H9 (cell line): Measurements from ENCODE around the gene CERS4. TPM values are rescaled to one million over a fixed set of nuclear protein-coding genes. Genes with fewer than 3 reads are reported as not detected.

ENCODE experiments used
- DNase-seq: peaks from one replicate; pipeline ENCODE4 v3.0.0-alpha.2; 2017
- H2AFZ ChIP-seq: one replicate; pipeline ENCODE4 v1.6.1; 2013; ENCODE audit warnings: mild to moderate bottlenecking, low read length, control low read depth, moderate library complexity
- H2AK5ac ChIP-seq: 2 replicates; pipeline ENCODE4 v1.6.1; 2013; ENCODE audit warnings: low read length, control low read depth, mixed read lengths; ENCODE audit not compliant: insufficient read length
- H2BK120ac ChIP-seq: one replicate; pipeline ENCODE4 v1.6.1; 2013; ENCODE audit warnings: low read depth, mild to moderate bottlenecking, low read length, control low read depth, inconsistent platforms; ENCODE audit not compliant: poor library complexity, severe bottlenecking
- H2BK12ac ChIP-seq: 2 replicates; pipeline ENCODE4 v1.6.1; 2013; ENCODE audit warnings: low read length, control low read depth, mixed read lengths, low read depth; ENCODE audit not compliant: insufficient read length
- H2BK15ac ChIP-seq: 2 replicates; pipeline ENCODE4 v1.6.1; 2013; ENCODE audit warnings: low read depth, low read length, control low read depth
- H2BK20ac ChIP-seq: one replicate; pipeline ENCODE4 v1.6.1; 2013; ENCODE audit warnings: low read depth, mild to moderate bottlenecking, low read length, control low read depth, inconsistent platforms; ENCODE audit not compliant: poor library complexity, severe bottlenecking
- H2BK5ac ChIP-seq: 2 replicates; pipeline ENCODE4 v1.6.1; 2013; ENCODE audit warnings: low read length, control low read depth, mixed read lengths; ENCODE audit not compliant: insufficient read length
- H3K14ac ChIP-seq: 2 replicates; pipeline ENCODE4 v1.6.1; 2013; ENCODE audit warnings: low read length, control low read depth; ENCODE audit not compliant: insufficient read depth
- H3K18ac ChIP-seq: 2 replicates; pipeline ENCODE4 v1.6.1; 2013; ENCODE audit warnings: low read depth, mild to moderate bottlenecking, mixed read lengths, low read length, control low read depth; ENCODE audit not compliant: insufficient read length
- H3K23ac ChIP-seq: 2 replicates; pipeline ENCODE4 v1.6.1; 2013; ENCODE audit warnings: low read length, control low read depth, mixed read lengths, low read depth; ENCODE audit not compliant: insufficient read length
- H3K23me2 ChIP-seq: 2 replicates; pipeline ENCODE4 v1.6.1; 2013; ENCODE audit warnings: low read depth, mild to moderate bottlenecking, mixed read lengths, low read length, control low read depth; ENCODE audit not compliant: insufficient read length, poor library complexity, severe bottlenecking
- H3K27ac ChIP-seq: 2 replicates; pipeline ENCODE4 v1.5.1; 2013; ENCODE audit warnings: low read length, control low read depth, mixed read lengths, low read depth; ENCODE audit not compliant: insufficient read length
- H3K27me3 ChIP-seq: 2 replicates; pipeline ENCODE4 v1.6.1; 2013; ENCODE audit warnings: low read length, control low read depth, inconsistent platforms; ENCODE audit not compliant: insufficient read depth
- H3K4ac ChIP-seq: 2 replicates; pipeline ENCODE4 v1.6.1; 2013; ENCODE audit warnings: low read depth, mild to moderate bottlenecking, control low read depth, inconsistent platforms, low read length, moderate library complexity
- H3K4me1 ChIP-seq: 2 replicates; pipeline ENCODE4 v1.6.1; 2013; ENCODE audit warnings: low read length, control low read depth, inconsistent platforms; ENCODE audit not compliant: insufficient read depth
- H3K4me2 ChIP-seq: 2 replicates; pipeline ENCODE4 v1.6.1; 2013; ENCODE audit warnings: low read length, control low read depth, mixed read lengths; ENCODE audit not compliant: insufficient read length, insufficient read depth
- H3K56ac ChIP-seq: 2 replicates; pipeline ENCODE4 v1.6.1; 2013; ENCODE audit warnings: low read depth, mild to moderate bottlenecking, mixed read lengths, low read length, control low read depth; ENCODE audit not compliant: insufficient read length
- H3K79me1 ChIP-seq: 2 replicates; pipeline ENCODE4 v1.6.1; 2013; ENCODE audit warnings: low read depth, mild to moderate bottlenecking, moderate library complexity, low read length, control low read depth, inconsistent platforms; ENCODE audit not compliant: insufficient read depth, poor library complexity, severe bottlenecking
- H3K79me2 ChIP-seq: 2 replicates; pipeline ENCODE4 v1.6.1; 2013; ENCODE audit warnings: low read length, control low read depth, inconsistent platforms; ENCODE audit not compliant: insufficient read depth
- H3K9ac ChIP-seq: 2 replicates; pipeline ENCODE4 v1.6.1; 2013; ENCODE audit warnings: low read length, control low read depth, mixed read lengths; ENCODE audit not compliant: insufficient read length; ENCODE audit errors: extremely low read depth
- H3K9me3 ChIP-seq: one replicate; pipeline ENCODE4 v1.6.1; 2013; ENCODE audit warnings: low read depth, low read length, inconsistent platforms; ENCODE audit not compliant: control insufficient read depth
- H3T11ph ChIP-seq: one replicate; pipeline ENCODE4 v1.6.1; 2013; ENCODE audit warnings: mild to moderate bottlenecking, low read length, control low read depth, inconsistent platforms
- H4K20me1 ChIP-seq: one replicate; pipeline ENCODE4 v1.6.1; 2013; ENCODE audit not compliant: control insufficient read depth, insufficient read length, insufficient read depth
- H4K5ac ChIP-seq: 2 replicates; pipeline ENCODE4 v1.6.1; 2013; ENCODE audit warnings: low read depth, mild to moderate bottlenecking, mixed read lengths, low read length, control low read depth; ENCODE audit not compliant: insufficient read length
- H4K8ac ChIP-seq: replicated peaks from 2 replicates; pipeline ENCODE4 v1.6.1; 2013; ENCODE audit warnings: low read length, control low read depth, mixed read lengths, low read depth; ENCODE audit not compliant: insufficient read length
- H4K91ac ChIP-seq: 2 replicates; pipeline ENCODE4 v1.6.1; 2013; ENCODE audit warnings: low read depth, mild to moderate bottlenecking, moderate library complexity, mixed read lengths, low read length, control low read depth; ENCODE audit not compliant: insufficient read length
- H3K27ac Mint-ChIP-seq, 3 experiments: 2 replicates in 2 of 3; 3 replicates in 1 of 3; pipeline ENCODE4 v1.8.0; 2020 to 2021; ENCODE audit warnings: mixed read lengths in 3 of 3, mild to moderate bottlenecking in 1 of 3, moderate library complexity in 1 of 3
- H3K27me3 Mint-ChIP-seq: 2 replicates; pipeline ENCODE4 v1.8.0; 2021; ENCODE audit warnings: low read depth, mild to moderate bottlenecking, moderate library complexity, mixed read lengths
- H3K36me3 Mint-ChIP-seq, 3 experiments: 2 replicates in 2 of 3; 3 replicates in 1 of 3; pipeline ENCODE4 v1.8.0; 2020 to 2021; ENCODE audit warnings: low read depth in 3 of 3, mixed read lengths in 3 of 3; ENCODE audit not compliant: insufficient read depth in 1 of 3
- H3K4me1 Mint-ChIP-seq, 2 experiments: 2 replicates each; pipeline ENCODE4 v1.8.0; 2020; ENCODE audit warnings: mixed read lengths in 2 of 2
- H3K4me3 Mint-ChIP-seq, 2 experiments: 2 replicates in 1 of 2; 3 replicates in 1 of 2; pipeline ENCODE4 v1.8.0; 2020 to 2021; ENCODE audit warnings: mild to moderate bottlenecking in 2 of 2, mixed read lengths in 2 of 2, moderate library complexity in 1 of 2
- H3K9me3 Mint-ChIP-seq, 2 experiments: 2 replicates in 1 of 2; 3 replicates in 1 of 2; pipeline ENCODE4 v1.8.0; 2020; ENCODE audit warnings: mild to moderate bottlenecking in 2 of 2, mixed read lengths in 2 of 2, moderate library complexity in 1 of 2
- WGBS: extraction: QIAGEN DNeasy Blood & Tissue Kit; methylation state at CpG from one replicate; pipeline ENCODE4 v1.1.7; 2013; ENCODE audit warnings: missing lambda C conversion rate, low lambda C conversion rate, mixed read lengths; ENCODE audit not compliant: insufficient read length; ENCODE audit errors: extremely low coverage; 5-methylcytosine and 5-hydroxymethylcytosine counted together
- total RNA-seq: library from RNA; stranded (reverse); gene quantifications from 2 replicates; pipeline ENCODE4 v1.2.1, GENCODE V29; 2021
- TF ChIP-seq, protein P1 (sequence below): fragments of 200-600 bp; sonication (generic); conservative IDR thresholded peaks from 3 replicates; pipeline ENCODE4 v1.8.0; 2021; ENCODE audit warnings: antibody characterized with exemption, mild to moderate bottlenecking

CERS4 gene
- total RNA-seq, 1 experiment from 2014 or later: 62.6 TPM

DNA sequence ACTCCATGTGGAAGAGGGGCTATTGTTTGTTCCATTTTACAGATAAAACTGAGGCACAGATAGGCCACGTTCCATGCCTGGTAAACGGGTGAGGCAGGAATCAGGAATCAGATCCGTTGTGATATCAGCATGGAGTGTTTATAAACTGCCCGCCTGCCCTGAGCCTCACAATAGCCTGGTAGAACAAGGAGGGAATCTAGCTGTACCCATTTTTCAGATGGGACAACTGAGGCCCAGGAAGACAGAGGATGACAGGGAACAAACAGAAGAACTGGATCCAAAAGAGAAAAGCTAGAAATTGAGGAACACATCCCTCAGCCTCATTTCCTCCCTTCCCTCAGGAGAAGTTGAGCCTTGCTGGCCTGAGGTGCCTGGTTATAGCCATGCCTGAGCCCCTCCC is 32.5 kb downstream of the CERS4 start:
- H3K23me2 ChIP-seq: no peaks in the 10 kb centered on the region
- no peak overlapping the region for H2BK20ac ChIP-seq
- no peak overlapping the region for H3K4me2 ChIP-seq
- H4K5ac ChIP-seq: no peak overlapping the region
- H3K23ac ChIP-seq: no peak overlapping the region
- H2AFZ ChIP-seq: no peak overlapping the region
- H3K27me3 ChIP-seq: no peaks in the 10 kb centered on the region
- no peak for DNase-seq
- H3K9me3 ChIP-seq: peaks cover 5% of the 10 kb centered on the region
- H4K91ac ChIP-seq: no peak overlapping the region
- no peak overlapping the region for H2BK15ac ChIP-seq
- H3K4me1 ChIP-seq: peaks cover 9% of the 10 kb centered on the region; the same call in 1 of the 2 replicates
- H3K14ac ChIP-seq: no peak overlapping the region
- H4K8ac ChIP-seq: no peak overlapping the region
- H2AK5ac ChIP-seq: no peak overlapping the region
- no peak overlapping the region for H3T11ph ChIP-seq
- no peak overlapping the region for H3K56ac ChIP-seq
- no peak overlapping the region for H2BK5ac ChIP-seq
- no peaks in the 10 kb centered on the region for H4K20me1 ChIP-seq
- Mint-ChIP-seq H3K27ac (peak overlapping the region in 1 of 3 experiments; percentile 40; a peak in 1 of 7 replicates), H3K4me1 (peaks cover 23 to 29% of the 10 kb centered on the region in 2 experiments), H3K36me3 (peaks cover 33 to 38% (median 37%) of the 10 kb centered on the region in 3 experiments), H3K27me3 (0 out of 2 replicates have a peak, but pooled peaks cover 2% of the 10 kb centered on the region), H3K4me3 (no peak overlapping the region), H3K9me3 (peaks cover 6 to 15% of the 10 kb centered on the region in 2 experiments; a peak in 4 of 5 replicates)
- no peak overlapping the region for H2BK12ac ChIP-seq
- no peaks in the 10 kb centered on the region; the same call in 1 of the 2 replicates for H3K79me2 ChIP-seq
- H3K27ac ChIP-seq: no peak overlapping the region
- TF ChIP-seq, protein P1, sequence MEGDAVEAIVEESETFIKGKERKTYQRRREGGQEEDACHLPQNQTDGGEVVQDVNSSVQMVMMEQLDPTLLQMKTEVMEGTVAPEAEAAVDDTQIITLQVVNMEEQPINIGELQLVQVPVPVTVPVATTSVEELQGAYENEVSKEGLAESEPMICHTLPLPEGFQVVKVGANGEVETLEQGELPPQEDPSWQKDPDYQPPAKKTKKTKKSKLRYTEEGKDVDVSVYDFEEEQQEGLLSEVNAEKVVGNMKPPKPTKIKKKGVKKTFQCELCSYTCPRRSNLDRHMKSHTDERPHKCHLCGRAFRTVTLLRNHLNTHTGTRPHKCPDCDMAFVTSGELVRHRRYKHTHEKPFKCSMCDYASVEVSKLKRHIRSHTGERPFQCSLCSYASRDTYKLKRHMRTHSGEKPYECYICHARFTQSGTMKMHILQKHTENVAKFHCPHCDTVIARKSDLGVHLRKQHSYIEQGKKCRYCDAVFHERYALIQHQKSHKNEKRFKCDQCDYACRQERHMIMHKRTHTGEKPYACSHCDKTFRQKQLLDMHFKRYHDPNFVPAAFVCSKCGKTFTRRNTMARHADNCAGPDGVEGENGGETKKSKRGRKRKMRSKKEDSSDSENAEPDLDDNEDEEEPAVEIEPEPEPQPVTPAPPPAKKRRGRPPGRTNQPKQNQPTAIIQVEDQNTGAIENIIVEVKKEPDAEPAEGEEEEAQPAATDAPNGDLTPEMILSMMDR: no peak
- no peak overlapping the region for H3K18ac ChIP-seq
- no CpG with 5 or more reads among the region's 4 CpGs for WGBS
- no peak overlapping the region for H2BK120ac ChIP-seq
- no peaks in the 10 kb centered on the region for H3K79me1 ChIP-seq
- H3K4ac ChIP-seq: no peak overlapping the region
- no peak overlapping the region for H3K9ac ChIP-seq
